GM18511 (cell line): ENCODE results near the gene TBC1D2B.
"Not testable (repeated sequence)": the region's sequence is repeated elsewhere in the genome, so short reads cannot be mapped to it uniquely, and the experiment has no call there.

Experiments used
- ATAC-seq: cut with Tn5 transposase; IDR thresholded peaks from one replicate; pipeline ENCODE4 v1.9.1; 2021; ENCODE audit warnings: mild to moderate bottlenecking, moderate library complexity; ENCODE audit not compliant: unreplicated experiment

Gene TBC1D2B

DNA sequence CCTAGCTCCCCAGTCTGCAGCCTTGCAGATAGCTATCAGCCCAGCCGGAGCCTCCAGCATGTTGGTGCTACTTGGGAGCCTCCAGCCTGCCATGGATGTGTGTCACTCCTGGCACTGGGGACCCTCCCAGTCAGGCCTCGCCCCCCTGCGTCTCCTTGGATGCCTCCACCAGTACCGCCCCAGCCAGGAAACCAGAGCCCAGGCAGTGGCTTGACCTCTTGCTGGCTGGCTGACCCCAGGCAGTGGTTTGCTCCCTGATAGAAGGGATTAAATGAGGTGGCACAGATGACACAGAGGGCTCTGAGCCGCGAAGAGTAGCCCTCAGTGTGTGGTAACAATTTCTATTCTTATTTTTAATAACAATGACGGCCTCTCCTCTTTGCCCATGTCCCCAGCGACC, 98.4 kb downstream of the TBC1D2B start:
- ATAC-seq: not testable (repeated sequence)

DNA sequence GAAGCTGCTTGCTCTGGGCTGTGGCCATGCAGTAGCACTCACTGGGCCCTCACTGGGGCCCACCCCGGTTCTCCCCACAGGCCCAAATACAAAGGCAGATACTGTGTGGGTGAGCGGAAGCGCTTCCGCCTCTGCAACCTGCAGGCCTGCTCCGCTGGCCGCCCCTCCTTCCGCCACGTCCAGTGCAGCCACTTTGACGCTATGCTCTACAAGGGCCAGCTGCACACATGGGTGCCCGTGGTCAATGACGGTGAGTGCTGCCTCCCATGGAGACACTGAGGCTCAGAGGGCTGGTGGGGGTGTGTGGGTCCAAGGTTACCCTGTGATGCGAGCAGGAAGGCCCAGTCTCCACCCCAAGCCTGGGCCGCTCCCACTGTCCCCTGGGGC, 98.8 kb downstream of the TBC1D2B start:
- ATAC-seq: not testable (repeated sequence)

DNA sequence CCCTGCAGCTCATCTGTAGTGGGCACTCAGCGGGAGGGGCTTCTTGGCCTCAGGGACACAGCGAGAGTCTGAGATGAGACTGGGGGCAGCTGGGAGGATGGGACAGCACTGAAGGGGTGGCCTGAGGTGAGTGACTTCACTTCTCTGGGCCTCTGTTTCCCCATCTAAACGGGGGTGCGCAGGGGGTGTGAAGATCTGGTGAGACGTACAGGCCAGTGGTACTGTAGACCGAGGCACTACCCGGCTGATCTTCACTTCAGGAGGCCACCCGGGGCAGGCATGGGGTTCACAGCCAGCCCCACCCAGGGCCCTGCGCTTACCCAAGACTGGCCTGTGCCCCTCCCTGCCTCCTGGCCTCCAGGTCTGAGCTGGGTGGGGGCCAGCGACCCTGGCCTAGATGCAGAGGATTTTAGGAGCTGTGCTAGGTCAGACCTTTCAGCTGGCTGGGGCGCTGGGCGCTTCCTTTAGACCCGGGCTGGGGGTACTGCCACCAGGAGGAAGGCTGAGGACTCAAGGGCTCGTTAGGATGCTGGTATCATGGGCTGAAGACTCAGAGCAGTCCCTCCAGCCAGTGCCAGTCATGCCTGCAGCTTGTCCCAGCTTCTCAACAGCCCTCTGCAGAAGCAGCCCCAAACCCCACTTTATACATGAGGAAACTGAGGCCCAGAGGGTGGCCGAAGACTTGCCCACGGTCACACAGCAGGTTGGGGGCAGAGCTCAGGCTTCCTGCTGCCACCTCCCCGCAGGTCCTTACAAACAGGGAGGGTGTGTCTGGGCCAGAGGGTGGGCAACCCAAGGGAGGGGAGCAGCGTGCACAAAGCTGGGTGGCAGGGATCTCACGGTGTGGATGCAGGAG, 99.4 kb downstream of the TBC1D2B start:
- not testable (repeated sequence) for ATAC-seq

- not testable (repeated sequence) for ATAC-seq
Observed at GRCh38 chr15:77976760-77977525, 100.6 kb downstream of the TBC1D2B start.

DNA sequence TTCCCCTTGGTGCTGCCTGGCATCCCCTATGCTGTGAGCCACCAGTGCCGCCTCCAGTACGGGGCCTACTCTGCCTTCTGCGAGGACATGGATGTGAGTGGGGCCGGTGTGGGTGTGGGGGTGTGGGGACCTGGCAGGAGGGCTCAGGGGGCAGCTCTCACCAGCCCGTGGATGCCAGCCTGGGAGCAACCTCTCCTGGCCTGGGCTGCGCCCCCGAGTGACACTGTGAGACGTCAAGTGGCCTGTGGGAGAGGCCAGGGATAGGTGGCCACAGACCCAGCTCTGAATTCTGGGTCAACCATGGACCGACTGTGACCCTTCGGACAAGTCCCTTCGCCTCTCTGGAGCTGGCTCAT, 101.4 kb downstream of the TBC1D2B start:
- not testable (repeated sequence) for ATAC-seq

DNA sequence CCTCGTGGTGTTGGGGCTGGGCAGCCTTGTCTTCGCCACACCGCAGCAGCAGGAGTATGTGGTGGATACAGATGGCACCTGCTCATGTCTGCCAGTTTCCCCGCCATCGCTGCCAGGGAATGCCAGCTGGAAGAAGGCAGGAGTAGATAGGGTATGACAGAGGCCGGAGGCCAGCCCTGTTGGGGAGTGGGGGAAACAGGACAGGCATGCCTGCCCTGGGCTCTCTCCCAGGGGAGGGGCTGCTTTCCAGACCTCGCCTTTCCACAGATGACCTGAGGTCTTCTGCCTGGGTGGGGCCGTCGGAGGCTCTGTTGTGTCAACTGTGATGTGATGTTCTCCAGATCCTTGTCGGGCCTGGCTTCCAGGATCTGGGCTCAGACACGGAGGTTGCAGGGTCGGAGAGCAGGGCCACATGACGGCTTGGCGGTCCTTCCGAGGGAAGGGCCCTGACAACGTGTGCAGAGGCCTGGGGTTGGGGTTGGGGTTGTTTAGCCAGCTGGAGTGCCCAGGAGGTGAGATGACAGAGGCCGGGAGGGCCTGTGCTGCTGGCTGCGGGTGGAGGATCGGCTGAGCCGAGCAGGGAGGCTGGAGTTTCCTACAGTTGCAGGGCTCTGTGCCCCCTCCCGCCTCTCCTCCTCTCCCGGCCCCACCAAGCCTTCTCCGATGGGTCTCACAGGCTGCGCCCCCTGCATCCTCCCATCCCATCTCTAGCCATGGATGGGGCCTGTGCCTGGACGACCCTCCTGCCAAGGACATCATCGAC, 102.0 kb downstream of the TBC1D2B start:
- no peak for ATAC-seq

DNA sequence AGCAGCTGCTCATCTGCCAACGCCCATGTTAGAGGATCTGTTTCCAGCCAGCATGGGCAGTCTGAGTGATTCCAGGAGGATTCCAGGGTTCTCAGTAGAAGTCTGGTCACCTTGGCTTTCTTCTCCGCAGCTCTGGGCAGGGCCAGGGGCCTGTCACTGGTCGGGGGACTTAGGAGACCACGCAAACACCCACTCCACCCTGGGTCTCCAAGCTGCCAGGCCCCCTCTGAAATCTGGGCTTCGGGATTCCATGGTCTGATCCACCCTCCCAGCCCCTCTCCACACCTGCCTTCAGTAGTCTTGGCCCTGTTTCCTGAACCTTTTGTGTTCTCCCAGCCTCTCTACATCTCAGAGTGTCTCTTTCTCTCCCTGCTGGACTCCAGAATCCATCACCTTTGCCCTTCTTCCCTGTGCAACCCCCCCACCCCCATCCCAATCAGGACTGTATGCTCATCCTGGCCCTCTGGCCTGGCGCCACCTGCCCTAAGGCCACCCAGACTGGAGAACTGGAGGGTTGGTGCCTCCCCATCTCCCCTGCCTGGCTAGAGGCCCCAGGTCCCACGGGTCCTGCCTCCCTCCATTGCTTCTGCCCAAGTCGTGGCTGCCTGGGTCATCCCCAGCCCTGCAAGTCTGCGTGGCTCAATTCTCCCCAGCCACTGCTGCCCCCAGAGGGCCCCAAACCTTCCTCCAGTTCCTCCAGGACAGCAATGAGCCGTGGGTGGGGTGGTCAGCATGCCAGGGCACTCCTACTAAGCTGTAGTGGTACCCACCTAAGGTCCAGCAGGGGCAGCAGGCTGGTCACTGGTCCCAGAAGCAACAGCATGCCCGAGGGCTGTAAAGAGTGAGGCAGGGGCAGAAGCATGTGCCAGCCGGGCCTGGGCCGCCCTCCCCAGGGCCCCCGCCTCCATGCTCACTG, 102.8 kb downstream of the TBC1D2B start:
- no peak for ATAC-seq

GRCh38 chr15:77974098-77974414, 103.5 kb downstream of the TBC1D2B start:
- no peak for ATAC-seq

DNA sequence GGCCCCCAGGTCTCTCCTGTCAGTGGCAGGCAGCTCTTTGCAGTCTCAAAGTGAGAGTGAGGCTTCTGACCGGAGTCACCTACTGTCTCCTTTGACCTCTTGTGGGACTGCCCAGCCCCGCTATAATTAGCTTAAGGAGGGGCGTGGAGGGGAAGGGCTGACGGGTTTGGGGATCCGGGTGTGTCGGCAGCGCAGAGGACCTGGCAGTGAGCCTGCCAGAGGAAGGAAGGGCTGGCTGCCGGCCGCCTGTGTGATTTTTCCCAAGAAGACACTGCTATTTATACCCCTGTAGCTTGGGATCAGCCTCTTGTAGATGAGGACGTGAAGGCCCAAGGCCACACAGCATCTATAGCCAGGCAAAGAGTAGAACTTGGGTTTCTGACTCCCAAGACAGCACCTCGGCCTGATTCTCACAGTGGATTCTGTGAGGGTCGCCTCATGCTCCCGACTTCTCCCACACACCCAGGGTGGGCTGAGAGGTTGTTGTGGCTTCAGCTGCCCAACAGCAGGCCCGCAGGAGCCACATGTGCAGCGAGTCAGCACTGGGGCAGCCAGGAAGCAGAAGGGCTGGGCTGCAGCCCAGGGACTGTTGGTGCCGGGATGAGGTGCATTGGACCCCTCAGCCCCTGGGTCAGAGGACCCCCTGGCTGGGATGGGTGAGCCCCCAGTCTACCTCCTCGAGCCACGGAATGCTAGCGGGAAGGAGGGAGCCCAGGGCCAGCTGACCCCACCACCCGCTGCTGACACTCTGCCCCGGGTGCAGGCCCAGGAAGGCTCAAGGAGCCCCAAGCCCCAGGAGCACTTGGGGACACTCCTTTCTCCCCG, 104.0 kb downstream of the TBC1D2B start:
- not testable (repeated sequence) for ATAC-seq

DNA sequence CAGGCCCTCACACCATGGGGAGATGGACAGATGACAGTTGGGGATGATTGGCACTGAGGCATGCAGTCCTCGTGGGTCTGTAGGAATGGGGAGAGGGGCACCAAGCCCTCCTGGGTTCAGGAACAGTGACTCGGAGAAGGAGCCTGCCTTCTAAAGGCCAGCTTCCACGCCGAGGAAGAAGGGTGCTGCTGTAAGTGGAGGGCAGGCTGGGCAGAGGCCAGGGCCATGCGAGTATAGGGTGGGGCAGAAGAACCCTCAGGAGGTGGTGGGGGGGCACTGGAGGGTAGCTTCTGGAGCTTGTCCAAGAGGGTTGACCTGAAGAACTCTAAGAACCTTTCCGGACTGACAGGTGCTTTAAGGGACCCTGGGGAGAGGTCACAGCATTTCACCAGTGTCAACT, 104.8 kb downstream of the TBC1D2B start:
- not testable (repeated sequence) for ATAC-seq

GRCh38 chr15:77971875-77972274, 105.6 kb downstream of the TBC1D2B start:
- not testable (repeated sequence) for ATAC-seq

- not testable (repeated sequence) for ATAC-seq
Observed at GRCh38 chr15:77970813-77971360, 106.6 kb downstream of the TBC1D2B start.

DNA sequence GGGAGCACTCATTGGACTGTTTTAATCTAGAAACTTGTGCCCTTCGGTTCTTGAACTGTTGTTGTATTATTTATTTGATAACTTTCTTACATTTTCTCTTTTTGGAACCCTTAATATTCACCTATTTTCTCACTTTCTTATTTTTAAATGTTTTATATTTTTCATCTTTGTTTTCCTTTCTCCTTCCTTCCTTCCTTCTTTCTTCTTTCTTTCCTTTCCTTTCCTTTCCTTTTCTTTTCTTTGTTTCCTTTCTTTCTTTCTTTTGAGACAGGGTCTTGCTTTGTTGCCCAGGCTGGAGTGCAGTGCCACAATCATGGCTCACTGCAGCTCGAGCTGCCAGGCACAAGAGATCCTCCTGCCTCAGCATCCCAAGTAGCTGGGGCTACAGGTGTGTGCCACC, 108.5 kb downstream of the TBC1D2B start:
- no peak for ATAC-seq

DNA sequence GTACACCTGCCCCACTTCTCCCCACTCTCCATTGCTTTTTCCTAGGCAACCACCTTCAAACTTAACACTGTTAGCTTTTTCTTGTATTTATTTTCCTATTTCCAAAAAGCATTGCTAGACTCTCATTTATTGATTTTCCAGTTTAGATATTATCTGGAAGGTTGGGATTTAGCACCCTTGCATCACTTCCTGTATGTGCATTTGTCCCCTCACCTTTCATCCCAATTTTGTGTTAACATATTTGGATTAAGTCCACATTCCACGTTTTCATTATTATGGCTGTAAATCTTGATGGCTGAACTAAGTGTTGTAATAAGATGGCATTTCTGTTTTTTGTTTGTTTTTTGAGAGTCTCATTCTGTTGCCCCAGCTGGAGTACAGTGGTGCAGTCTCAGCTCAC, 109.7 kb downstream of the TBC1D2B start:
- ATAC-seq: no peak

DNA sequence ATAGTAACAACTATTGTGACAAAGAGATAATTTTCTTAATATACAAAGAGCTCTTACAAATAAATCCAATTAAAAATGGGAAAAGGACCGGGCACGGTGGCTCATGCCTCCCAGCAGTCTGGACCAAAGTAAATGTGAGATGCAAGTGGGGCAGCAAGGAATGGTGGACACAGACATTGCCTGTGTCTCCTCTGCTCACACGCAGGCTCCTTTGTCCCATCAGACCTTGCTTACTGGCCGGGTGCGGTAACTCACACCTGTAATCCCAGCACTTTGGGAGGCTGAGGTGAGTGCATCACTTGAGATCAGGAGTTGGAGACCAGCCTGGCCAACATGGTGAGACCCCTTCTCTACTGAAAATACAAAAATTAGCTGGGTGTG, 110.3 kb downstream of the TBC1D2B start:
- ATAC-seq: not testable (repeated sequence)

GRCh38 chr15:77966540-77967234, 110.8 kb downstream of the TBC1D2B start:
- no peak for ATAC-seq

- no peak for ATAC-seq
Observed at GRCh38 chr15:77964193-77964592, 113.3 kb downstream of the TBC1D2B start.

GRCh38 chr15:77959432-77959879, 118.1 kb downstream of the TBC1D2B start:
- ATAC-seq: peak; percentile 71
